H9 (cell line): ENCODE measurements around the gene WNT10A. TPM values are rescaled to one million over a fixed set of nuclear protein-coding genes. Genes with fewer than 3 reads are reported as not detected.

ENCODE experiments used
- DNase-seq: peaks from one replicate; pipeline ENCODE4 v3.0.0-alpha.2; 2017
- H2AFZ ChIP-seq: one replicate; pipeline ENCODE4 v1.6.1; 2013; ENCODE audit warnings: mild to moderate bottlenecking, low read length, control low read depth, moderate library complexity
- H2AK5ac ChIP-seq: 2 replicates; pipeline ENCODE4 v1.6.1; 2013; ENCODE audit warnings: low read length, control low read depth, mixed read lengths; ENCODE audit not compliant: insufficient read length
- H2BK120ac ChIP-seq: one replicate; pipeline ENCODE4 v1.6.1; 2013; ENCODE audit warnings: low read depth, mild to moderate bottlenecking, low read length, control low read depth, inconsistent platforms; ENCODE audit not compliant: poor library complexity, severe bottlenecking
- H2BK12ac ChIP-seq: 2 replicates; pipeline ENCODE4 v1.6.1; 2013; ENCODE audit warnings: low read length, control low read depth, mixed read lengths, low read depth; ENCODE audit not compliant: insufficient read length
- H2BK15ac ChIP-seq: 2 replicates; pipeline ENCODE4 v1.6.1; 2013; ENCODE audit warnings: low read depth, low read length, control low read depth
- H2BK20ac ChIP-seq: one replicate; pipeline ENCODE4 v1.6.1; 2013; ENCODE audit warnings: low read depth, mild to moderate bottlenecking, low read length, control low read depth, inconsistent platforms; ENCODE audit not compliant: poor library complexity, severe bottlenecking
- H2BK5ac ChIP-seq: 2 replicates; pipeline ENCODE4 v1.6.1; 2013; ENCODE audit warnings: low read length, control low read depth, mixed read lengths; ENCODE audit not compliant: insufficient read length
- H3K14ac ChIP-seq: 2 replicates; pipeline ENCODE4 v1.6.1; 2013; ENCODE audit warnings: low read length, control low read depth; ENCODE audit not compliant: insufficient read depth
- H3K18ac ChIP-seq: 2 replicates; pipeline ENCODE4 v1.6.1; 2013; ENCODE audit warnings: low read depth, mild to moderate bottlenecking, mixed read lengths, low read length, control low read depth; ENCODE audit not compliant: insufficient read length
- H3K23ac ChIP-seq: 2 replicates; pipeline ENCODE4 v1.6.1; 2013; ENCODE audit warnings: low read length, control low read depth, mixed read lengths, low read depth; ENCODE audit not compliant: insufficient read length
- H3K23me2 ChIP-seq: 2 replicates; pipeline ENCODE4 v1.6.1; 2013; ENCODE audit warnings: low read depth, mild to moderate bottlenecking, mixed read lengths, low read length, control low read depth; ENCODE audit not compliant: insufficient read length, poor library complexity, severe bottlenecking
- H3K27ac ChIP-seq: 2 replicates; pipeline ENCODE4 v1.5.1; 2013; ENCODE audit warnings: low read length, control low read depth, mixed read lengths, low read depth; ENCODE audit not compliant: insufficient read length
- H3K27me3 ChIP-seq: 2 replicates; pipeline ENCODE4 v1.6.1; 2013; ENCODE audit warnings: low read length, control low read depth, inconsistent platforms; ENCODE audit not compliant: insufficient read depth
- H3K4ac ChIP-seq: 2 replicates; pipeline ENCODE4 v1.6.1; 2013; ENCODE audit warnings: low read depth, mild to moderate bottlenecking, control low read depth, inconsistent platforms, low read length, moderate library complexity
- H3K4me1 ChIP-seq: 2 replicates; pipeline ENCODE4 v1.6.1; 2013; ENCODE audit warnings: low read length, control low read depth, inconsistent platforms; ENCODE audit not compliant: insufficient read depth
- H3K4me2 ChIP-seq: 2 replicates; pipeline ENCODE4 v1.6.1; 2013; ENCODE audit warnings: low read length, control low read depth, mixed read lengths; ENCODE audit not compliant: insufficient read length, insufficient read depth
- H3K56ac ChIP-seq: 2 replicates; pipeline ENCODE4 v1.6.1; 2013; ENCODE audit warnings: low read depth, mild to moderate bottlenecking, mixed read lengths, low read length, control low read depth; ENCODE audit not compliant: insufficient read length
- H3K79me1 ChIP-seq: 2 replicates; pipeline ENCODE4 v1.6.1; 2013; ENCODE audit warnings: low read depth, mild to moderate bottlenecking, moderate library complexity, low read length, control low read depth, inconsistent platforms; ENCODE audit not compliant: insufficient read depth, poor library complexity, severe bottlenecking
- H3K79me2 ChIP-seq: 2 replicates; pipeline ENCODE4 v1.6.1; 2013; ENCODE audit warnings: low read length, control low read depth, inconsistent platforms; ENCODE audit not compliant: insufficient read depth
- H3K9ac ChIP-seq: 2 replicates; pipeline ENCODE4 v1.6.1; 2013; ENCODE audit warnings: low read length, control low read depth, mixed read lengths; ENCODE audit not compliant: insufficient read length; ENCODE audit errors: extremely low read depth
- H3K9me3 ChIP-seq: one replicate; pipeline ENCODE4 v1.6.1; 2013; ENCODE audit warnings: low read depth, low read length, inconsistent platforms; ENCODE audit not compliant: control insufficient read depth
- H3T11ph ChIP-seq: one replicate; pipeline ENCODE4 v1.6.1; 2013; ENCODE audit warnings: mild to moderate bottlenecking, low read length, control low read depth, inconsistent platforms
- H4K20me1 ChIP-seq: one replicate; pipeline ENCODE4 v1.6.1; 2013; ENCODE audit not compliant: control insufficient read depth, insufficient read length, insufficient read depth
- H4K5ac ChIP-seq: 2 replicates; pipeline ENCODE4 v1.6.1; 2013; ENCODE audit warnings: low read depth, mild to moderate bottlenecking, mixed read lengths, low read length, control low read depth; ENCODE audit not compliant: insufficient read length
- H4K8ac ChIP-seq: replicated peaks from 2 replicates; pipeline ENCODE4 v1.6.1; 2013; ENCODE audit warnings: low read length, control low read depth, mixed read lengths, low read depth; ENCODE audit not compliant: insufficient read length
- H4K91ac ChIP-seq: 2 replicates; pipeline ENCODE4 v1.6.1; 2013; ENCODE audit warnings: low read depth, mild to moderate bottlenecking, moderate library complexity, mixed read lengths, low read length, control low read depth; ENCODE audit not compliant: insufficient read length
- H3K27ac Mint-ChIP-seq, 3 experiments: 2 replicates in 2 of 3; 3 replicates in 1 of 3; pipeline ENCODE4 v1.8.0; 2020 to 2021; ENCODE audit warnings: mixed read lengths in 3 of 3, mild to moderate bottlenecking in 1 of 3, moderate library complexity in 1 of 3
- H3K27me3 Mint-ChIP-seq: 2 replicates; pipeline ENCODE4 v1.8.0; 2021; ENCODE audit warnings: low read depth, mild to moderate bottlenecking, moderate library complexity, mixed read lengths
- H3K36me3 Mint-ChIP-seq, 3 experiments: 2 replicates in 2 of 3; 3 replicates in 1 of 3; pipeline ENCODE4 v1.8.0; 2020 to 2021; ENCODE audit warnings: low read depth in 3 of 3, mixed read lengths in 3 of 3; ENCODE audit not compliant: insufficient read depth in 1 of 3
- H3K4me1 Mint-ChIP-seq, 2 experiments: 2 replicates each; pipeline ENCODE4 v1.8.0; 2020; ENCODE audit warnings: mixed read lengths in 2 of 2
- H3K4me3 Mint-ChIP-seq, 2 experiments: 2 replicates in 1 of 2; 3 replicates in 1 of 2; pipeline ENCODE4 v1.8.0; 2020 to 2021; ENCODE audit warnings: mild to moderate bottlenecking in 2 of 2, mixed read lengths in 2 of 2, moderate library complexity in 1 of 2
- H3K9me3 Mint-ChIP-seq, 2 experiments: 2 replicates in 1 of 2; 3 replicates in 1 of 2; pipeline ENCODE4 v1.8.0; 2020; ENCODE audit warnings: mild to moderate bottlenecking in 2 of 2, mixed read lengths in 2 of 2, moderate library complexity in 1 of 2
- WGBS: extraction: QIAGEN DNeasy Blood & Tissue Kit; methylation state at CpG from one replicate; pipeline ENCODE4 v1.1.7; 2013; ENCODE audit warnings: missing lambda C conversion rate, low lambda C conversion rate, mixed read lengths; ENCODE audit not compliant: insufficient read length; ENCODE audit errors: extremely low coverage; 5-methylcytosine and 5-hydroxymethylcytosine counted together
- total RNA-seq: library from RNA; stranded (reverse); gene quantifications from 2 replicates; pipeline ENCODE4 v1.2.1, GENCODE V29; 2021
- TF ChIP-seq, protein P1 (sequence below): fragments of 200-600 bp; sonication (generic); conservative IDR thresholded peaks from 3 replicates; pipeline ENCODE4 v1.8.0; 2021; ENCODE audit warnings: antibody characterized with exemption, mild to moderate bottlenecking

WNT10A gene
- total RNA-seq, 1 experiment from 2014 or later: not detected

DNA sequence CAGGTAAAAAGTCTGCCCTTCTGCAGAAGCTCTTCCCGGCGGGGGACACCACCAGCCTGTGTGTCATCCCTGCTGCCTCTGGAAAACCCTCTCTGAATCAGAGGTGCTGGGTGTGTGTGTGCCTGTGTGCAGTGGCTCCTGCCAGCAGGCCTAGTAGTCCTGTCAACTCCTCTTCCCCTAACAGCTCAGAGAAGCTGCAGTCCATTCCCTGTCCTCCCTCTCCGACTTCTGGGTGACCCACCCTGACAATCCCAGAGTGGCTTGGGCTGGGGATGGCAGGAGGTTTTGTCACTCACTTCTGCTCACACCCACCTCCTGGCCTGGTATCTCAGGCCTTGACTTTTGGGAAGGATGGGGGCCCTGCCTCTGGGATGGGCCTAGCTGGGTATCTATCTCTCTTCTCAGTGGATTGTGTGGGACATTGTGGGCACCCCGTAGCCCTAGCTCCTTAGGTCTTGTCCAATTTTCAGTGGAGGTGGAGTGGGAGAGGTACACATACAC is 2.3 kb downstream of the WNT10A start:
- H3K23ac ChIP-seq: no peak overlapping the region
- no CpG with 5 or more reads among the region's 4 CpGs for WGBS
- H3K4me3 Mint-ChIP-seq: peak overlapping the region in 1 of 2 experiments; percentile 40; a peak in 1 of 5 replicates
- no peak overlapping the region for H3K4ac ChIP-seq
- H3K27ac ChIP-seq: no peak overlapping the region
- peaks cover 86% of the 10 kb centered on the region for H3K27me3 ChIP-seq
- H3K4me1 ChIP-seq: no peaks in the 10 kb centered on the region
- H2BK15ac ChIP-seq: no peak overlapping the region
- no peak overlapping the region for H4K8ac ChIP-seq
- H3T11ph ChIP-seq: no peak overlapping the region
- H3K23me2 ChIP-seq: no peaks in the 10 kb centered on the region
- no peak overlapping the region for H2AK5ac ChIP-seq
- no peaks in the 10 kb centered on the region for H3K79me1 ChIP-seq
- no peak overlapping the region for H2AFZ ChIP-seq
- H2BK120ac ChIP-seq: no peak overlapping the region
- no peaks in the 10 kb centered on the region for H3K79me2 ChIP-seq
- no peaks in the 10 kb centered on the region for H3K9me3 ChIP-seq
- no peak overlapping the region for H4K5ac ChIP-seq
- DNase-seq: no peak
- H4K91ac ChIP-seq: no peak overlapping the region
- TF ChIP-seq, protein P1, sequence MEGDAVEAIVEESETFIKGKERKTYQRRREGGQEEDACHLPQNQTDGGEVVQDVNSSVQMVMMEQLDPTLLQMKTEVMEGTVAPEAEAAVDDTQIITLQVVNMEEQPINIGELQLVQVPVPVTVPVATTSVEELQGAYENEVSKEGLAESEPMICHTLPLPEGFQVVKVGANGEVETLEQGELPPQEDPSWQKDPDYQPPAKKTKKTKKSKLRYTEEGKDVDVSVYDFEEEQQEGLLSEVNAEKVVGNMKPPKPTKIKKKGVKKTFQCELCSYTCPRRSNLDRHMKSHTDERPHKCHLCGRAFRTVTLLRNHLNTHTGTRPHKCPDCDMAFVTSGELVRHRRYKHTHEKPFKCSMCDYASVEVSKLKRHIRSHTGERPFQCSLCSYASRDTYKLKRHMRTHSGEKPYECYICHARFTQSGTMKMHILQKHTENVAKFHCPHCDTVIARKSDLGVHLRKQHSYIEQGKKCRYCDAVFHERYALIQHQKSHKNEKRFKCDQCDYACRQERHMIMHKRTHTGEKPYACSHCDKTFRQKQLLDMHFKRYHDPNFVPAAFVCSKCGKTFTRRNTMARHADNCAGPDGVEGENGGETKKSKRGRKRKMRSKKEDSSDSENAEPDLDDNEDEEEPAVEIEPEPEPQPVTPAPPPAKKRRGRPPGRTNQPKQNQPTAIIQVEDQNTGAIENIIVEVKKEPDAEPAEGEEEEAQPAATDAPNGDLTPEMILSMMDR: no peak
- H3K14ac ChIP-seq: no peak overlapping the region
- H3K56ac ChIP-seq: no peak overlapping the region
- H2BK20ac ChIP-seq: no peak overlapping the region
- H3K4me2 ChIP-seq: no peak overlapping the region
- H3K27me3 Mint-ChIP-seq: peaks cover 96% of the 10 kb centered on the region
- H3K9me3 Mint-ChIP-seq: peaks cover 2 to 5% of the 10 kb centered on the region in 2 experiments; a peak in 4 of 5 replicates
- H3K4me1 Mint-ChIP-seq: peaks cover 17 to 28% of the 10 kb centered on the region in 2 experiments
- no peaks in the 10 kb centered on the region; a peak in 1 of 7 replicates for H3K36me3 Mint-ChIP-seq
- H2BK12ac ChIP-seq: no peak overlapping the region
- no peak overlapping the region for H3K18ac ChIP-seq
- no peak overlapping the region for H3K27ac Mint-ChIP-seq
- H2BK5ac ChIP-seq: no peak overlapping the region
- H4K20me1 ChIP-seq: peaks cover 2% of the 10 kb centered on the region
- no peak overlapping the region for H3K9ac ChIP-seq
